MM.1S (cell line): ENCODE results near the gene PMEPA1.

ENCODE experiments used
- EZH2 ChIP-seq: fragments of 300-600 bp; sonication (generic); optimal IDR thresholded peaks from 2 replicates; pipeline ENCODE3; 2017; ENCODE audit warnings: low read depth, mild to moderate bottlenecking, antibody characterized with exemption, low read length, mixed read lengths
- TF ChIP-seq, protein P1 (sequence below): fragments of 300-600 bp; sonication (generic); IDR thresholded peaks from 2 replicates; pipeline ENCODE4 v1.5.1; 2016; ENCODE audit warnings: antibody characterized with exemption, low read length, mixed read lengths

DNA sequence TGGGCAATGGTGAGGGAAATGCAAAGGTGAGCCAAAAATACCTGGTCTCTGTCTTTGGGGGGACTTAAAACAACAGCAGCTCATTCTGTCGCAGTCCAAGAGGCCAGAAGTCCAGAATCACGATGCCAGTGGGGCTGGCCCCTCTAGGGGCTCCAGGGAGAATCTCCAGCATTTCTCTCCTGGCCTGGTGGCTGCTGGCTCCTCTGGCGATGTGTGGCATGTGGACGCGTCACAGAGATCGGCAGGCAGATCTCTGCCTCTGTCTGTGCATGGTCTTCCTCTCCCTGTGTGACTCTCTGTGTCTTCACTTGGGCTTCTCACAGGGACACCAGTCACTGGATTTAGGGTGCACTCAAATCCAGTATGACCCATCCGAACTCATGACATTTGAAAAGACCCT lies 14.0 kb upstream of the PMEPA1 start:
- no peak for TF ChIP-seq EZH2
- TF ChIP-seq, protein P1, sequence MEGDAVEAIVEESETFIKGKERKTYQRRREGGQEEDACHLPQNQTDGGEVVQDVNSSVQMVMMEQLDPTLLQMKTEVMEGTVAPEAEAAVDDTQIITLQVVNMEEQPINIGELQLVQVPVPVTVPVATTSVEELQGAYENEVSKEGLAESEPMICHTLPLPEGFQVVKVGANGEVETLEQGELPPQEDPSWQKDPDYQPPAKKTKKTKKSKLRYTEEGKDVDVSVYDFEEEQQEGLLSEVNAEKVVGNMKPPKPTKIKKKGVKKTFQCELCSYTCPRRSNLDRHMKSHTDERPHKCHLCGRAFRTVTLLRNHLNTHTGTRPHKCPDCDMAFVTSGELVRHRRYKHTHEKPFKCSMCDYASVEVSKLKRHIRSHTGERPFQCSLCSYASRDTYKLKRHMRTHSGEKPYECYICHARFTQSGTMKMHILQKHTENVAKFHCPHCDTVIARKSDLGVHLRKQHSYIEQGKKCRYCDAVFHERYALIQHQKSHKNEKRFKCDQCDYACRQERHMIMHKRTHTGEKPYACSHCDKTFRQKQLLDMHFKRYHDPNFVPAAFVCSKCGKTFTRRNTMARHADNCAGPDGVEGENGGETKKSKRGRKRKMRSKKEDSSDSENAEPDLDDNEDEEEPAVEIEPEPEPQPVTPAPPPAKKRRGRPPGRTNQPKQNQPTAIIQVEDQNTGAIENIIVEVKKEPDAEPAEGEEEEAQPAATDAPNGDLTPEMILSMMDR: no peak
